Stimulated activated memory B cell treated with anti-CD40 and anti-IgM and Interleukin-4, amounts not matched to agents 10 μg/mL and 1 μg/mL and 100 μg/mL, for 72 hours (primary cell): ENCODE data around the gene SKIL.

Experiments used
- ATAC-seq: fragments of 150-1000 bp; cut with Tn5 transposase; 2 replicates; pipeline ENCODE4 v1.10.0; 2021
- H3K27ac Mint-ChIP-seq: one replicate; pipeline ENCODE4 v1.8.0; 2022; ENCODE audit warnings: mild to moderate bottlenecking, mixed read lengths
- H3K27me3 Mint-ChIP-seq: one replicate; pipeline ENCODE4 v1.8.0; 2022; ENCODE audit warnings: mixed read lengths
- H3K36me3 Mint-ChIP-seq: one replicate; pipeline ENCODE4 v1.8.0; 2022; ENCODE audit warnings: mixed read lengths
- H3K4me1 Mint-ChIP-seq: one replicate; pipeline ENCODE4 v1.8.0; 2022; ENCODE audit warnings: mixed read lengths
- H3K4me3 Mint-ChIP-seq: one replicate; pipeline ENCODE4 v1.8.0; 2022; ENCODE audit warnings: mild to moderate bottlenecking, moderate library complexity, mixed read lengths
- H3K9me3 Mint-ChIP-seq: one replicate; pipeline ENCODE4 v1.8.0; 2022; ENCODE audit warnings: mixed read lengths

SKIL gene

DNA sequence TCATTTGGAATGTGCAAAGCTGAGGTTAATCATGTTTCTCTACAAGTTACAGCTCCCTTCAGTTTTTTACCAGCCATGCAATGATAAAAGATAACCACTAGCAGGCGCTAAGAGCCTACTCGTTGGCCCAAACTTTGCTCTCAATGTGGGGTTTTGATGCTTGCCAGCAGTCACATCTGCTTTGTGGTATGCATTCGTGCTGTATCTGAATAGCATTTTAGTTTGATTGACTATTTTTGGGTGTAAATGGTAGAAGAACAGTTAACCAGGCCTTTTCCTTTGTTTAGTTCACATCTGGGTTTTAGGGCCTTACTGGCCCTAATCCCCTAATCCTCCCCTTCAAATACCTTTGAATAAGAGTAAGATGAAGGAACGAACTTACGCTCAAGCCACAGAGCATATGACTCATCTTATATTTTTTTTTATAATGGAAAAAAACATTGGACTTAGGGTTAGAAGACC lies 56.7 kb downstream of the SKIL start:
- Mint-ChIP-seq H3K27ac (no peak overlapping the region), H3K36me3 (no peaks in the 10 kb centered on the region), H3K27me3 (peaks cover 24% of the 10 kb centered on the region), H3K4me3 (no peak overlapping the region), H3K9me3 (no peaks in the 10 kb centered on the region), H3K4me1 (peaks cover 10% of the 10 kb centered on the region)
- ATAC-seq, result peak; percentile 65

DNA sequence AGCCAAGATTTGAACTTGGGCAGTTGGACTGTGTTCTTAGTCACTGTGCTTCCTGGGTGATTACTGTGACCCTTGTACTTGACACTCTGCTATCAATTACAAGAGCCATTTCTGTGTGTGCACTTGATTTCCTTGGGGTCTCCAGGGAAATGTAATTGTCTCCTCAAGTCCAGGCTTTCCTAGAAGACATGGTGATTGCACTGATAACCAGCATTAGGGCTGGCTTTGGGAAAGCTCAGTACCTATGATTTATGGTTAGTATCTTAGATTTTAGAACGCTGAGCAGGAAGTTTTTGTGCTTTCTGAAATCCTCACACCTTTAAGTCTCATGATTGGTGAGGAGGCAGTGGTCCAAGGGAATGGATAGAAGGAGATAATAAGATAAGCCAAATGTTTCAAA lies 59.6 kb downstream of the SKIL start:
- H3K27me3 Mint-ChIP-seq, result peaks cover 41% of the 10 kb centered on the region

DNA sequence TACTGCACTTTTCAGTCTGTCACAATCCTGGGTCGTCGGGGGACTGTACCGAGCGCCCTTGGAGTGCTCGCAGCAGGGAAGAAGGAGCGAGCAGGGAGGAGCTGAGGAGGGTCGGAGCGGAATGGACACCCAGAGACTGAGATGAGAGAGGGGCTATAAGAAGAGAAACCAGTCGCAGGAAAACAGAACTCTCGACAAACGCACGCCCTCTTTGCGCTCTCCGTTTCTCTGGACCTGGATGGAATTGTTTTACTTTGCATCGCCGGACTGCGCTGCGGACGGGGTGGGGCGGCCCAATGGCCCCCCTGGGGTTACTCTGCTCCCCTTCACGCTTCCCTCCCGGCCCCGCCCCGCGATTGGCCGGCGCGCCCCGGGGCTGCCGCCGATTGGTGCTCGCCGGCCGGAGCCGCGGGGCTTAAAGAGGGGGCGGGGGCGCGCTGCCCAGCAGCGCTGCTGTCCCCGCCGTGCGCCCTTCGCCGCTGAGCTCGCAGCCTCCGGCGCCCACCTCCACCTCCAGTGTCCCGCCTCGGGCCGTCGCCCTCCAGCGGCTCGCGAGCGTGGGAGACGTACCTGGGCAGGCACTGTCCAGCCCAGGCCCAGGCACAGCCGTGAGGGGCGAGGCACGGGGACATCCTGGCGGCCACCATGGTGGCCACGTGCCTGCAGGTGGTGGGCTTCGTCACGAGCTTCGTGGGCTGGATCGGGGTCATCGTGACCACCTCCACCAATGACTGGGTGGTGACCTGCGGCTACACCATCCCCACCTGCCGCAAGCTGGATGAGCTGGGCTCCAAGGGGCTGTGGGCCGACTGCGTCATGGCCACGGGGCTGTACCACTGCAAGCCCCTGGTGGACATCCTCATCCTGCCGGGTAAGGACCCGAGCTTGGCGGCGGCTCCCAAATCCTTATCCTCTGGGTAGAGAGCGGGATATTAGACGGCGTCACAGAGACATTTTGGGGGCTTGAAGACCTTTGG lies 61.2 kb downstream of the SKIL start, which contains the start of gene CLDN11:
TSS of gene CLDN11 (plus strand) at position 447 of the 977 bp plus-strand sequence. CDS start at position 646, 199 bp downstream.
- peaks cover 41% of the 10 kb centered on the region for H3K27me3 Mint-ChIP-seq

More for the DNA sequence above, 59.6 kb downstream of the SKIL start:
- no peak overlapping the region for H3K4me3 Mint-ChIP-seq
- H3K4me1 Mint-ChIP-seq, result peaks cover 29% of the 10 kb centered on the region
- no peak overlapping the region for H3K27ac Mint-ChIP-seq
- H3K9me3 Mint-ChIP-seq, result no peaks in the 10 kb centered on the region
- no peaks in the 10 kb centered on the region for H3K36me3 Mint-ChIP-seq
- no peak for ATAC-seq

DNA sequence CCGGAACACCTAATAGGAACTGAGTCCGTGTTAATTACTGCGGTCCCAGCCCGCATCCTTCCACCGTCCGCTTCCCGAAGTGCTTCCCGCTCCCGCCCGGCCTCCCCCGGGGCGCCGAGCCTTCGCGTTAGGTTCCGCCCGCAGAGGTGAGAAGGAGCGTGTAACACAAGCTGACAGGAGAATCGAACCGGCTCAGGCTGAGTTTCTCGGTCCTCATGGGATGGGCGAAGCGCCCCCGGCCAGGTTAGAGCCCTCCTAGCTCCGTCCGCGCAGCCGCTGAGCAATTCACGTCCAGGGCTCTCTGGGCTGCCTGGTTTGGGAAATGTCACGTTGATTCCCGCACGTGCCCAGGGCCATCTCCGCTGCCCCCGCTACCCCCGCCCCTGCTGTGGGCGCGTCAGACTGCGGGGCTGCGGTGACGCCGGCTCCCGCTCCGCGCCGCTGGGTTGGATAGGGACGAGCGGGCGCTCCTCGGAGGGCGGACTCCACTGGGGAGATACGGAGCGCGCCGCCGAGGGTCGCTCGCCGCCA lies 62.1 kb downstream of the SKIL start:
- ATAC-seq, result no peak
- Mint-ChIP-seq H3K27me3 (peaks cover 41% of the 10 kb centered on the region), H3K4me1 (peaks cover 29% of the 10 kb centered on the region), H3K27ac (no peak overlapping the region), H3K9me3 (no peaks in the 10 kb centered on the region), H3K4me3 (peak overlapping the region; percentile 50), H3K36me3 (no peaks in the 10 kb centered on the region)

More for the DNA sequence above, 61.2 kb downstream of the SKIL start, which contains the start of gene CLDN11:
- H3K27ac Mint-ChIP-seq, result peak within 1 kb of the TSS; percentile 41
- ATAC-seq, result peak; percentile 40
- peak within 1 kb of the TSS; percentile 82 for H3K4me3 Mint-ChIP-seq
- H3K36me3 Mint-ChIP-seq, result no peaks in the 10 kb centered on the region
- H3K4me1 Mint-ChIP-seq, result peaks cover 29% of the 10 kb centered on the region
- no peaks in the 10 kb centered on the region for H3K9me3 Mint-ChIP-seq

DNA sequence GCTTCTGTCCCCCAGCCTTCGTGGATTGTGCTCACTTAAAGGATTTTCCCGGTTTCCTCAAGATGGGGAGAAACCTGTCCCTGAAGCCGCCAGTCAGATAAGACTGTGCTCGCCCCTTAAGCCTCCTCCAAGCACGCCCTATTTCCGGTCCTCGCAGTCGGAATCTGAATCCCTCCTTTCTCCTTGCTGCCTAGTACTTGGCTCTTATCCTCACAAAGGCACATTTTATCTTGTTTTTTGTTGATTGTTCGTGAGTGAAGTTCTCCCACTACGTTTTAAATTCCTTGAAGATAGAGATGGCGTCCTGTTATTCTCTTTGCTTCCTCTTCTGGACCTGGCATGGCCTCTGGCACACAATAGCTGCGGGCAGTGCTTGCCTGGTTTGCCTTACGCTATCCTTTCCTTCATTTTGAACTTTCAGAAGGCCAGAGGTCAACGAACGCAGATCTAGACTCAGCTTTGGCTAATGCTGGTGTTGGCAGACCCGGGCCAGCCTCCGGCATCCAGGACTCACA lies 62.8 kb downstream of the SKIL start:
- Mint-ChIP-seq H3K9me3 (no peaks in the 10 kb centered on the region), H3K27ac (no peak overlapping the region), H3K36me3 (no peaks in the 10 kb centered on the region), H3K4me3 (peak overlapping the region; percentile 33), H3K27me3 (peaks cover 41% of the 10 kb centered on the region), H3K4me1 (peaks cover 29% of the 10 kb centered on the region)
- ATAC-seq, result no peak

DNA sequence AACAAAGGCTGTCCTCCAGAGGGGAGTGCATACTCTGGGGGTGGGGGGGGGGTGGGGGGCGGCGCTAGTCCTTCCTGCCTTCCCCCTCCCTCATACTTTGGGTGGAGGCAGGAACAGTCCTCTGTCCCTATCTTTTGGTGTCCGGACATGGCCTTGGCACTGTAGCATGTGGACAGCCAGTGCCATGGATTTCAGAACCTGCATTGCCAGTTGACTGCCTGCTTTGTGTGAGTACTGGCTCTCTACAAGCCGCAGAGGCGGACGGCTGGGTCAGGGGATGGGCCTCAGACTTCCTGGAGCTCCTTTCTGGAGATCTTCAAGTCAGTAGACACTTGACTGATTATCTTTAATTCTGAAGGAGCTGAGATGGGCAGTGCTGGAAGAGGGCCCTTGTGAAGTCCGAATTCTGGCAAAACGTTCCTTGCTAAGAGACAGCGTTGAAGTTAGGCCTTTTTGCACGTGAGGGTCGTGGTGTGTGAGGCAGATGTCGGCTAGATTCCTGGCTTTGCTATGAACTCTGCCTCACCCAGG lies 63.7 kb downstream of the SKIL start:
- peaks cover 41% of the 10 kb centered on the region for H3K27me3 Mint-ChIP-seq
- H3K4me1 Mint-ChIP-seq, result peaks cover 29% of the 10 kb centered on the region
- H3K36me3 Mint-ChIP-seq, result no peaks in the 10 kb centered on the region
- no peak overlapping the region for H3K4me3 Mint-ChIP-seq
- H3K9me3 Mint-ChIP-seq, result no peaks in the 10 kb centered on the region
- H3K27ac Mint-ChIP-seq, result no peak overlapping the region
- ATAC-seq, result no peak

DNA sequence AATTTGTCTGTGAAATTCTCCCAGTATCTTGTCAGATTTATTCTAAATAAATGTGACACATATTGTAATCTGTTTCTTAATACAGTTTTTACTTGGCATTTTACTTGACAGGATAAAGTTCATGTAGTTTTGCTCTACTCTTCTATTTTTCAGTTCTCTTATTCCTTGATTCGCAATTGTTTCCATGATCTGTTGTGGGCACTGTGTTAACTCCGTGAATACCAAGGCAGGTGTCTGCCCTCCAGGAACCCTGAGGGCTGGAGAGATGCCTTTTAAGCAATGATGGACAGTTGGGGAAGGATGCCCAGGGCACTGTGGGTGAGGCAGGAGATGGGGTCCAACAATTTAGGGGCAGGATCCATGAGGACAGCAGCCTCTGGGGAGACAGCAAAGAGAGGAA lies 64.2 kb downstream of the SKIL start:
- Mint-ChIP-seq H3K27ac (no peak overlapping the region), H3K4me1 (peaks cover 29% of the 10 kb centered on the region), H3K27me3 (peaks cover 41% of the 10 kb centered on the region), H3K36me3 (no peaks in the 10 kb centered on the region), H3K4me3 (no peak overlapping the region), H3K9me3 (no peaks in the 10 kb centered on the region)
- no peak for ATAC-seq

DNA sequence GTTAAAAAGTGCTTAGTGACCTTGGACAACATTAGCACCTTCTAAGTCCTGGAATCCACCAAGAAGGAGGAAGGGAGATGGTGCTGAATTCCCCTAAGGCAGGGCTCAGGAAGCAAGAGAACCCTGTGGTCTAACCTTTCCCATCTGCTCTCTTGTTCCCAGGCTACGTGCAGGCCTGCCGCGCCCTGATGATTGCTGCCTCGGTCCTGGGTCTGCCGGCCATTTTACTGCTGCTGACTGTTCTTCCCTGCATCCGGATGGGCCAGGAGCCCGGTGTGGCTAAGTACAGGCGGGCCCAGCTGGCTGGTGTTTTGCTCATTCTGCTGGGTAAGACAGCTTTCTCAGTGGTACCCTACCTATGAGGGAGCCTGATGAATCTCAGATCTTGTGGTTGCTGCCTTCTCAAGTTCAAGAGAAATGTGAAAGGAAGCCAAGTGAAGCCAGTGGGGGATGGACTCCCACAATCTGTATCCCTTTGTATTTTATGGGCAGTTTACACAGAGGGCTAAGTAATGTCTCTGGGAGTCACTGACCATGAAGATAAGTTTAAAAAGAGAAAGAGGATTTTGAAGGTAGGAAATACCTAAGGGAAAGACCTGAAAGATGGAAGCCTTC lies 65.6 kb downstream of the SKIL start:
- H3K4me1 Mint-ChIP-seq, result peaks cover 25% of the 10 kb centered on the region
- H3K27ac Mint-ChIP-seq, result no peak overlapping the region
- no peaks in the 10 kb centered on the region for H3K36me3 Mint-ChIP-seq
- peaks cover 28% of the 10 kb centered on the region for H3K27me3 Mint-ChIP-seq
- no peak for ATAC-seq
- no peaks in the 10 kb centered on the region for H3K9me3 Mint-ChIP-seq
- H3K4me3 Mint-ChIP-seq, result no peak overlapping the region

DNA sequence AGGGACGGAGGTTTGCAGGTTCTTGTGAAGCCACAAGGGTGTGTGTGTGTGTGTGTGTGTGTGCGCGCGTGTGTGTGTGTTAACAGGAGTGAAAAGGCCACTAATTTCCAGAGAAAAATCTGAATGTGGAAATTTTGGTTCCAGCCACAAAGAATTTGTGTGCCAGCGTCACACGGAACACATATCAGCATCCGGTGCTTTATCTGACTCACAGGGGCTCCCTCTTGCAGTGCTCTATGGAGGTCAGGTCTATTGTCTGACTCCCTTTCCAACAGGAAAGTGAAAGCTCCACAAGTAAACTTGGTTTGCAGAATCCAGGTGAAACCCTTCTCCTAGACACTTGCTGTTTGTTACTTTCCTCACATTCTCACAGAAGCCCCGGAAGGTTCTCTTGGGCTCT lies 67.4 kb downstream of the SKIL start:
- peaks cover 10% of the 10 kb centered on the region for H3K27me3 Mint-ChIP-seq
- ATAC-seq, result no peak
- H3K36me3 Mint-ChIP-seq, result no peaks in the 10 kb centered on the region
- no peak overlapping the region for H3K4me3 Mint-ChIP-seq
- H3K9me3 Mint-ChIP-seq, result no peaks in the 10 kb centered on the region
- peaks cover 22% of the 10 kb centered on the region for H3K4me1 Mint-ChIP-seq
- H3K27ac Mint-ChIP-seq, result no peak overlapping the region

DNA sequence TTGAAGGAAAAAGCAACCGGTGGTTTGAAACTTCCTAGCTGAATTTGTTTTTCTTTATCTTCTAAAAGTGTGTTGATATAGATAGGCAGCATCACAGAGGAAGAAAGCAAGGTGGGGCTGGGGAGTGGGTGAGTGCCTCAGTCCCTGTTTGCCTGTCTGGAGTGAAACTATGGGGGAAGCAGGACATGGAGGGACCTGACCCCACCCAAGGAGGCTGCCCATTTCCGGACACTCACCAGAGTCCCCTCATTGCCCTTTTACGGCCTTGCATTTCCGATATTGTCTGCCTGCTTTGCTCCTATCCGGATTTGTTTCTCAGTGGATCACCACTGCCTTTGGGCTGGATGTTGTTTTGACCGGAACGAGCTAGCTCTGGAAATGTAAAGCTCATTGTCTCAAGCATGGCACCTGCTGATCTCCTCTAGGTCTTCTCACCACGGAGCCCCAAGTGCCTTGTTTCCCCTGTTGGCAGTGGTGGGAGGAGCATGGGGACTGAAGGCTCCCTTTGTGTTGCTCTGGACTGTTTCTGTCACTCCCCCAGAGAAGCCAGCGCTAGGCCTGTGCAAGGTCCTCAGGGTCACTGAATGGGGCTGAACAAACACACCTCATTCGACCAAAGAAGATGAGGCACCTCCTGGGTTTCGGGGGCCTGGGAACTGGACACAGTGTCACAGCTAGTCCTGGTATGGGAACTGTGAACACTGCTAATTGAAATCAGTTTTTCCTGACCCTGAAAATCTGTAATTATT lies 68.2 kb downstream of the SKIL start:
- H3K9me3 Mint-ChIP-seq, result no peaks in the 10 kb centered on the region
- no peak overlapping the region for H3K4me3 Mint-ChIP-seq
- no peak overlapping the region for H3K27ac Mint-ChIP-seq
- no peaks in the 10 kb centered on the region for H3K36me3 Mint-ChIP-seq
- ATAC-seq, result no peak
- peaks cover 14% of the 10 kb centered on the region for H3K4me1 Mint-ChIP-seq
- peaks cover 3% of the 10 kb centered on the region for H3K27me3 Mint-ChIP-seq

DNA sequence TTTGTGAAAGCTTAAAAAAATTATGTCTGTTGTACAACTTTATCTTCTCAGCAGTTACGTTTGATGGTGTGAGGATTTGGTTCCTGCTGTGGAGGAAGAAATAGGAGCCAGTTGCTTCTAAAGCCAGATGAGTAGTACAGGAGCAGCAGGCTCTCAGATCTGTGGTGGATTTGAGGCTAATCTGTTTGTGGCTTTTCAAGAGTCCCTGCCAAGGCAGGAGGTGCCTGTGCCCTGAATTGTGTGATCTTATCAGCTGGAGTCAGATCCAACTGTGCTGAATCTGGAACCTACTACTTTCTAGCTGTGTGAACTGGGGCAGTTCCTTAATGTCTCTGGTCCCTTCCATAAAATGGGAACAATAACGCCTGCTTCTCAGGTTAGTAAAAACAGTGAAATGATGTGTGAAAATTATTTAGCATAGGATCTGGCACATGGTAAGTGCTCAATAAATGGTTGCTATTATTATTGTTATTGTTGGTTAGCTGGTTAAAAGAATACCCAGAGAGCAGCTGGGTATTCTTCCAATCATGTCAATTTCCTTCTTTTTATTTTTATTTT lies 68.8 kb downstream of the SKIL start:
- no peaks in the 10 kb centered on the region for H3K9me3 Mint-ChIP-seq
- H3K27ac Mint-ChIP-seq, result no peak overlapping the region
- no peak for ATAC-seq
- H3K4me3 Mint-ChIP-seq, result no peak overlapping the region
- H3K27me3 Mint-ChIP-seq, result no peaks in the 10 kb centered on the region
- H3K4me1 Mint-ChIP-seq, result peaks cover 12% of the 10 kb centered on the region
- H3K36me3 Mint-ChIP-seq, result no peaks in the 10 kb centered on the region

DNA sequence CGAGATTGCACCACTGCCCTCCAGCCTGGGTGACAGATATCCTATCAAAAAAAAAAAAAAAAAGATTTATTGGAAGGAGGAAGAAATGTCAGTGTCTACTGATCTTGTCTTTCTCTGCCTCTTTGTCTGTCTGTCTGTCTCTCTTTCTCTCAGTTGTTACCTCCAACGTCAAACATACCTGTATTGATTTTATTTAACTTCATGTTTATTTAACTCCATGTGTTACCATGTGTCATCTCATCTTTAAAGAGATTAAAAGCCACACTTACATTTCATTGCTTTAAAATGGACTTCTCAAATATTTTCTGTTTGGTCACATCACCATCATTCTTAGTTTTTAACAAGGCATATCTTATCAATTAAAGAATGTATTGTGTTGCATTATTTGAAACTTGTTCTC lies 70.6 kb downstream of the SKIL start:
- no peaks in the 10 kb centered on the region for H3K27me3 Mint-ChIP-seq
- no peak for ATAC-seq
- H3K4me1 Mint-ChIP-seq, result peaks cover 6% of the 10 kb centered on the region
- no peaks in the 10 kb centered on the region for H3K36me3 Mint-ChIP-seq
- no peaks in the 10 kb centered on the region for H3K9me3 Mint-ChIP-seq
- no peak overlapping the region for H3K4me3 Mint-ChIP-seq
- no peak overlapping the region for H3K27ac Mint-ChIP-seq

DNA sequence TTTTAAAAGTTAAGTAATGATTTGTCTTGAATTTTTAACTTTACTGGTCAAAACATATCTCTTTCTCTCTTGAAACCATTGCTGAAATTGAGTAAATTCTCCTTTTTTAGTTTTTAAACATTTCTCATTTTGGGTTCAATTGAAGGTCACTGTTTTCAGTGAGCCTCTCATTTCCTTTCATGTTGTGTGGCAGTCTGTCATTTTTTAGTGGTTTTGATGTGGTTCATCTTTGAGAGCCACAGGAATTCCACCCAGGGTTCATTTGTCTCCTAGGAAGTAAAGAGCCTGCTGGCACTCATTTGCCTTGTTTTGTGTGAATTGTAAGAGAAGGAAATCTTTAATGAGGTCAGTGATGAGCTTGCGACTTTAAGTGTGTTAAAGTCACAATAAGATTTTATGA lies 71.5 kb downstream of the SKIL start:
- no peak overlapping the region for H3K27ac Mint-ChIP-seq
- no peak overlapping the region for H3K4me3 Mint-ChIP-seq
- no peak for ATAC-seq
- H3K27me3 Mint-ChIP-seq, result no peaks in the 10 kb centered on the region
- H3K36me3 Mint-ChIP-seq, result no peaks in the 10 kb centered on the region
- peaks cover 6% of the 10 kb centered on the region for H3K4me1 Mint-ChIP-seq
- H3K9me3 Mint-ChIP-seq, result no peaks in the 10 kb centered on the region

DNA sequence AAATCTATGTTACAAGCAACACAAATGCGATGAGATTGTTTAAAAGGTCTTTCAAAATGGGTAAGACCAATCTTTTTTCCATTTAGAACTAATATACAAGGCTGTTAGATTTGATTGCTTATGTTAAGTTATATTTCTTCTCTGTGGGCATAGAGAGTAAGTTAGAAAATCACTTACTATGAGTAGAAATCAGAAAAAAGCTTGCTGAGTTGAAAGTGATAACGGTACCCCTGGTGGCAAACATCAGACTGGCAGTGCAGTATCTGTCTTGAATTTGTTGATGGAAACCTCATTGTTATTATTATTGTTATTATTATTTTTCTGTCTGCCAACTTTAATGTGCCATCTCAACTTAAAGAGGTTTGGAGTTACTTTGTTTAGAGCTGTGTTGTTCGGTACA lies 73.5 kb downstream of the SKIL start:
- Mint-ChIP-seq H3K4me3 (no peak overlapping the region), H3K27ac (no peak overlapping the region), H3K36me3 (no peaks in the 10 kb centered on the region), H3K9me3 (no peaks in the 10 kb centered on the region), H3K27me3 (no peaks in the 10 kb centered on the region), H3K4me1 (peaks cover 6% of the 10 kb centered on the region)
- no peak for ATAC-seq
